Astrocyte (in vitro differentiated cells and primary cell): Measurements from ENCODE around the gene PVR. TPM values are rescaled to one million over a fixed set of nuclear protein-coding genes. Genes with fewer than 3 reads are reported as not detected.

Source experiments
- DNase-seq: peaks from one replicate; pipeline ENCODE4 v3.0.0-alpha.2; 2010; ENCODE audit warnings: low read depth
- FAIRE-seq: peaks from 2 replicates; lab custom pipeline; 2011; peaks lifted over from hg19 to GRCh38; lab: Jason Lieb, UNC
- H2AFZ ChIP-seq: 2 replicates; pipeline ENCODE4 v1.6.0; 2012; ENCODE audit warnings: low read depth, low read length, inconsistent platforms
- H3K27ac ChIP-seq: 2 replicates; pipeline ENCODE4 v1.5.1; 2011; ENCODE audit warnings: low read depth, low read length, inconsistent platforms
- H3K27me3 ChIP-seq: 2 replicates; pipeline ENCODE4 v1.6.0; 2011; ENCODE audit warnings: low read length, inconsistent platforms; ENCODE audit not compliant: insufficient read depth
- H3K36me3 ChIP-seq: 2 replicates; pipeline ENCODE4 v1.5.1; 2011; ENCODE audit warnings: low read length, inconsistent platforms; ENCODE audit not compliant: insufficient read depth
- H3K4me1 ChIP-seq: 2 replicates; pipeline ENCODE4 v1.5.1; 2011; ENCODE audit warnings: low read length, inconsistent platforms; ENCODE audit not compliant: insufficient read depth
- H3K4me2 ChIP-seq: 2 replicates; pipeline ENCODE4 v1.6.0; 2012; ENCODE audit warnings: low read length, inconsistent platforms
- H3K4me3 ChIP-seq: 2 replicates; pipeline ENCODE4 v1.5.1; 2011; ENCODE audit warnings: low read depth, mild to moderate bottlenecking, low read length, inconsistent platforms; ENCODE audit not compliant: insufficient read depth
- H3K79me2 ChIP-seq: 2 replicates; pipeline ENCODE4 v1.6.0; 2012; ENCODE audit warnings: mild to moderate bottlenecking, low read length, inconsistent platforms; ENCODE audit not compliant: insufficient read depth
- H3K9ac ChIP-seq: 2 replicates; pipeline ENCODE4 v1.6.0; 2012; ENCODE audit warnings: mild to moderate bottlenecking, low read length, inconsistent platforms
- H3K9me3 ChIP-seq: 2 replicates; pipeline ENCODE4 v1.5.1; 2012; ENCODE audit warnings: low read depth, mild to moderate bottlenecking, low read length, inconsistent platforms; ENCODE audit not compliant: insufficient read depth
- H4K20me1 ChIP-seq: 2 replicates; pipeline ENCODE4 v1.6.0; 2012; ENCODE audit warnings: low read length, inconsistent platforms; ENCODE audit not compliant: insufficient read depth
- H3K27ac Mint-ChIP-seq: one replicate; pipeline ENCODE4 v1.8.0; 2021; ENCODE audit warnings: mild to moderate bottlenecking, mixed read lengths; ENCODE audit not compliant: unreplicated experiment
- H3K27me3 Mint-ChIP-seq: one replicate; pipeline ENCODE4 v1.8.0; 2021; ENCODE audit warnings: low read depth, mixed read lengths; ENCODE audit not compliant: unreplicated experiment
- H3K36me3 Mint-ChIP-seq: one replicate; pipeline ENCODE4 v1.8.0; 2021; ENCODE audit warnings: low read depth, mixed read lengths; ENCODE audit not compliant: unreplicated experiment
- H3K4me1 Mint-ChIP-seq: one replicate; pipeline ENCODE4 v1.8.0; 2021; ENCODE audit warnings: low read depth, mixed read lengths; ENCODE audit not compliant: unreplicated experiment
- H3K4me3 Mint-ChIP-seq: one replicate; pipeline ENCODE4 v1.8.0; 2021; ENCODE audit warnings: mild to moderate bottlenecking, moderate library complexity, mixed read lengths; ENCODE audit not compliant: unreplicated experiment
- H3K9me3 Mint-ChIP-seq: one replicate; pipeline ENCODE4 v1.8.0; 2021; ENCODE audit warnings: mild to moderate bottlenecking, mixed read lengths; ENCODE audit not compliant: unreplicated experiment
- EZH2 ChIP-seq: IDR thresholded peaks from 2 replicates; pipeline ENCODE4 v1.6.1; 2012; ENCODE audit warnings: mild to moderate bottlenecking, low read length, inconsistent platforms; ENCODE audit not compliant: insufficient read depth
- total RNA-seq: library from RNA; stranded (reverse); gene quantifications from 2 replicates; pipeline ENCODE4 v1.2.1, GENCODE V29; 2021
- TF ChIP-seq, protein P1 (sequence below): IDR thresholded peaks from 2 replicates; pipeline ENCODE4 v1.5.1; 2011; ENCODE audit warnings: low read depth, mild to moderate bottlenecking, inconsistent platforms, low read length, moderate library complexity; ENCODE audit not compliant: insufficient read depth

PVR gene
- total RNA-seq, 1 donor from 2014 or later: 81.6 TPM

- Histone ChIP-seq H2AFZ (no peak overlapping the region), H3K4me3 (no peak overlapping the region), H3K27me3 (no peaks in the 10 kb centered on the region), H3K9me3 (no peaks in the 10 kb centered on the region), H3K4me2 (no peak overlapping the region), H3K9ac (no peak overlapping the region), H3K79me2 (no peaks in the 10 kb centered on the region), H4K20me1 (no peaks in the 10 kb centered on the region), H3K4me1 (peaks cover 8% of the 10 kb centered on the region), H3K36me3 (no peaks in the 10 kb centered on the region), H3K27ac (no peak overlapping the region)
- H3K4me1 Mint-ChIP-seq: peaks cover 6% of the 10 kb centered on the region
- no peak overlapping the region for H3K27ac Mint-ChIP-seq
- H3K9me3 Mint-ChIP-seq: peaks cover 5% of the 10 kb centered on the region
- no peak overlapping the region for H3K4me3 Mint-ChIP-seq
- FAIRE-seq (no peak), DNase-seq (no peak)
- TF ChIP-seq, protein P1, sequence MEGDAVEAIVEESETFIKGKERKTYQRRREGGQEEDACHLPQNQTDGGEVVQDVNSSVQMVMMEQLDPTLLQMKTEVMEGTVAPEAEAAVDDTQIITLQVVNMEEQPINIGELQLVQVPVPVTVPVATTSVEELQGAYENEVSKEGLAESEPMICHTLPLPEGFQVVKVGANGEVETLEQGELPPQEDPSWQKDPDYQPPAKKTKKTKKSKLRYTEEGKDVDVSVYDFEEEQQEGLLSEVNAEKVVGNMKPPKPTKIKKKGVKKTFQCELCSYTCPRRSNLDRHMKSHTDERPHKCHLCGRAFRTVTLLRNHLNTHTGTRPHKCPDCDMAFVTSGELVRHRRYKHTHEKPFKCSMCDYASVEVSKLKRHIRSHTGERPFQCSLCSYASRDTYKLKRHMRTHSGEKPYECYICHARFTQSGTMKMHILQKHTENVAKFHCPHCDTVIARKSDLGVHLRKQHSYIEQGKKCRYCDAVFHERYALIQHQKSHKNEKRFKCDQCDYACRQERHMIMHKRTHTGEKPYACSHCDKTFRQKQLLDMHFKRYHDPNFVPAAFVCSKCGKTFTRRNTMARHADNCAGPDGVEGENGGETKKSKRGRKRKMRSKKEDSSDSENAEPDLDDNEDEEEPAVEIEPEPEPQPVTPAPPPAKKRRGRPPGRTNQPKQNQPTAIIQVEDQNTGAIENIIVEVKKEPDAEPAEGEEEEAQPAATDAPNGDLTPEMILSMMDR: no peak
- TF ChIP-seq EZH2: no peak
- H3K36me3 Mint-ChIP-seq: peaks cover 19% of the 10 kb centered on the region
- H3K27me3 Mint-ChIP-seq: no peaks in the 10 kb centered on the region
Observed at GRCh38 chr19:44675521-44675920, 31.8 kb downstream of the PVR start.

- no peaks in the 10 kb centered on the region for H4K20me1 ChIP-seq
- peak overlapping the region; percentile 69 for H3K4me2 ChIP-seq
- H3K9ac ChIP-seq: no peak overlapping the region
- H2AFZ ChIP-seq: no peak overlapping the region
- DNase-seq (peak; percentile 73), FAIRE-seq (peak; percentile 59)
- peak overlapping the region; percentile 18 for H3K27ac ChIP-seq
- Mint-ChIP-seq H3K27ac (peak overlapping the region; percentile 97), H3K9me3 (peaks cover 5% of the 10 kb centered on the region), H3K4me3 (peak overlapping the region; percentile 60), H3K36me3 (peaks cover 20% of the 10 kb centered on the region), H3K27me3 (no peaks in the 10 kb centered on the region), H3K4me1 (peaks cover 6% of the 10 kb centered on the region)
- no peaks in the 10 kb centered on the region for H3K36me3 ChIP-seq
- no peak overlapping the region for H3K4me3 ChIP-seq
- H3K27me3 ChIP-seq: no peaks in the 10 kb centered on the region
- no peaks in the 10 kb centered on the region for H3K79me2 ChIP-seq
- TF ChIP-seq, protein P1: no peak
- TF ChIP-seq EZH2: no peak
- H3K4me1 ChIP-seq: peaks cover 8% of the 10 kb centered on the region
- H3K9me3 ChIP-seq: no peaks in the 10 kb centered on the region
Observed at GRCh38 chr19:44677019-44677811, 33.5 kb downstream of the PVR start.

- H3K27ac ChIP-seq: no peak overlapping the region
- Mint-ChIP-seq H3K27ac (no peak overlapping the region), H3K36me3 (peaks cover 17% of the 10 kb centered on the region), H3K4me3 (no peak overlapping the region), H3K27me3 (no peaks in the 10 kb centered on the region), H3K9me3 (peaks cover 5% of the 10 kb centered on the region), H3K4me1 (peaks cover 11% of the 10 kb centered on the region)
- no peaks in the 10 kb centered on the region for H3K9me3 ChIP-seq
- no peaks in the 10 kb centered on the region for H3K79me2 ChIP-seq
- no peak overlapping the region for H3K4me3 ChIP-seq
- H3K27me3 ChIP-seq: no peaks in the 10 kb centered on the region
- no peaks in the 10 kb centered on the region for H4K20me1 ChIP-seq
- H3K36me3 ChIP-seq: no peaks in the 10 kb centered on the region
- TF ChIP-seq EZH2: no peak
- TF ChIP-seq, protein P1: no peak
- H3K4me2 ChIP-seq: no peak overlapping the region
- H3K4me1 ChIP-seq: peaks cover 14% of the 10 kb centered on the region
- H3K9ac ChIP-seq: no peak overlapping the region
- FAIRE-seq: no peak
- no peak overlapping the region for H2AFZ ChIP-seq
- no peak for DNase-seq
Observed at GRCh38 chr19:44680536-44680935, 36.8 kb downstream of the PVR start.
